Anterior cingulate cortex (tissue), 58 donors: ENCODE measurements around the gene IL4R.

ENCODE experiments used
- DNase-seq, 58 donors: peaks; one replicate each; lab custom pipeline; 2025; lab: John Stamatoyannopoulos, UW

The IL4R gene

GRCh38 chr16:27312580-27313421 lies 973 bp upstream of the IL4R start:
- no peak for DNase-seq

GRCh38 chr16:27314161-27314723 lies 468 bp downstream of the IL4R start:
- DNase-seq, result no peak

GRCh38 chr16:27314986-27315332 lies 1.2 kb downstream of the IL4R start:
- DNase-seq, result no peak

- no peak for DNase-seq
Observed at GRCh38 chr16:27315333-27316037, 1.7 kb downstream of the IL4R start.

- no peak for DNase-seq
Observed at GRCh38 chr16:27316038-27316680, 2.4 kb downstream of the IL4R start.

- no peak for DNase-seq
Observed at GRCh38 chr16:27317320-27317719, 3.5 kb downstream of the IL4R start.

- DNase-seq, result no peak
Observed at GRCh38 chr16:27317738-27318391, 4.1 kb downstream of the IL4R start.

GRCh38 chr16:27318392-27319256 lies 4.8 kb downstream of the IL4R start:
- peak in 7 of 58 donors; percentile 5 to 37 (median 16) for DNase-seq

- DNase-seq, result no peak
Observed at GRCh38 chr16:27319257-27319965, 5.6 kb downstream of the IL4R start.

GRCh38 chr16:27320261-27321012 lies 6.7 kb downstream of the IL4R start:
- no peak for DNase-seq

GRCh38 chr16:27321013-27321915 lies 7.5 kb downstream of the IL4R start:
- no peak for DNase-seq

GRCh38 chr16:27322858-27323780 lies 9.3 kb downstream of the IL4R start:
- no peak for DNase-seq

- DNase-seq, result no peak
Observed at GRCh38 chr16:27323781-27324561, 10.2 kb downstream of the IL4R start.

GRCh38 chr16:27324851-27325301 lies 11.1 kb downstream of the IL4R start:
- DNase-seq, result peak in 1 of 58 donors; percentile 35

- no peak for DNase-seq
Observed at GRCh38 chr16:27325736-27326135, 12.0 kb downstream of the IL4R start.
